ENCODE measurements around the gene USP17L5.
"Not testable (repeated sequence)": the region's sequence is repeated elsewhere in the genome, so short reads cannot be mapped to it uniquely, and the experiment has no call there.

Gene USP17L5

DNA sequence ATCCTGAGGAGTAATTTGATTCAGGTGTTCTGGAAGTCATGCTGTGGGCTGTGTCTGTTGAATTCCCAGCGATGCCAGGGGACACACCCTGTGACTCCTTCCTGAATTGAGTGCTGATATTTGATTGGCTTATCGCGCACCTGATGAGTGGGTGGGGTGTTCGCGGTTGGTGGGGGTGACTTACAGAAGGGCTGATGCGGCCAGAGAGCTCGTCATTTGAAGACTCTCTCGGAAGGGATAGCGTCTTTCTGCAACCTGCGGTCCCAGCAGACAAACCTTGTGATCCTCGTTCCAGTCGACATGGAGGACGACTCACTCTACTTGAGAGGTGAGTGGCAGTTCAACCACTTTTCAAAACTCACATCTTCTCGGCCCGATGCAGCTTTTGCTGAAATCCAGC, at the start of gene USP17L5:
TSS of gene USP17L5 (plus strand) at position 301 of the 400 bp plus-strand sequence. CDS start at position 301, 0 bp downstream.
- not testable (repeated sequence) for DNase-seq

GRCh38 chr4:9324191-9324590, 15.0 kb upstream of the USP17L5 start:
- DNase-seq, result not testable (repeated sequence)

DNA sequence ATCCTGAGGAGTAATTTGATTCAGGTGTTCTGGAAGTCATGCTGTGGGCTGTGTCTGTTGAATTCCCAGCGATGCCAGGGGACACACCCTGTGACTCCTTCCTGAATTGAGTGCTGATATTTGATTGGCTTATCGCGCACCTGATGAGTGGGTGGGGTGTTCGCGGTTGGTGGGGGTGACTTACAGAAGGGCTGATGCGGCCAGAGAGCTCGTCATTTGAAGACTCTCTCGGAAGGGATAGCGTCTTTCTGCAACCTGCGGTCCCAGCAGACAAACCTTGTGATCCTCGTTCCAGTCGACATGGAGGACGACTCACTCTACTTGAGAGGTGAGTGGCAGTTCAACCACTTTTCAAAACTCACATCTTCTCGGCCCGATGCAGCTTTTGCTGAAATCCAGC, 14.3 kb upstream of the USP17L5 start, which contains the start of gene USP17L24:
TSS of gene USP17L24 (plus strand) at position 301 of the 400 bp plus-strand sequence. CDS start at position 301, 0 bp downstream.
- DNase-seq, result not testable (repeated sequence)

DNA sequence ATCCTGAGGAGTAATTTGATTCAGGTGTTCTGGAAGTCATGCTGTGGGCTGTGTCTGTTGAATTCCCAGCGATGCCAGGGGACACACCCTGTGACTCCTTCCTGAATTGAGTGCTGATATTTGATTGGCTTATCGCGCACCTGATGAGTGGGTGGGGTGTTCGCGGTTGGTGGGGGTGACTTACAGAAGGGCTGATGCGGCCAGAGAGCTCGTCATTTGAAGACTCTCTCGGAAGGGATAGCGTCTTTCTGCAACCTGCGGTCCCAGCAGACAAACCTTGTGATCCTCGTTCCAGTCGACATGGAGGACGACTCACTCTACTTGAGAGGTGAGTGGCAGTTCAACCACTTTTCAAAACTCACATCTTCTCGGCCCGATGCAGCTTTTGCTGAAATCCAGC, 9.6 kb upstream of the USP17L5 start, which contains the start of gene USP17L25:
TSS of gene USP17L25 (plus strand) at position 301 of the 400 bp plus-strand sequence. CDS start at position 301, 0 bp downstream.
- not testable (repeated sequence) for DNase-seq

GRCh38 chr4:9334358-9334757, 4.8 kb upstream of the USP17L5 start, which contains the start of gene USP17L26:
Gene USP17L26, plus strand, starts transcription at chr4:9334658. Its CDS starts 0 bp downstream, at chr4:9334658.
- not testable (repeated sequence) for DNase-seq

DNA sequence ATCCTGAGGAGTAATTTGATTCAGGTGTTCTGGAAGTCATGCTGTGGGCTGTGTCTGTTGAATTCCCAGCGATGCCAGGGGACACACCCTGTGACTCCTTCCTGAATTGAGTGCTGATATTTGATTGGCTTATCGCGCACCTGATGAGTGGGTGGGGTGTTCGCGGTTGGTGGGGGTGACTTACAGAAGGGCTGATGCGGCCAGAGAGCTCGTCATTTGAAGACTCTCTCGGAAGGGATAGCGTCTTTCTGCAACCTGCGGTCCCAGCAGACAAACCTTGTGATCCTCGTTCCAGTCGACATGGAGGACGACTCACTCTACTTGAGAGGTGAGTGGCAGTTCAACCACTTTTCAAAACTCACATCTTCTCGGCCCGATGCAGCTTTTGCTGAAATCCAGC, 4.6 kb downstream of the USP17L5 start, which contains the start of gene USP17L27:
TSS of gene USP17L27 (plus strand) at position 301 of the 400 bp plus-strand sequence. CDS start at position 301, 0 bp downstream.
- not testable (repeated sequence) for DNase-seq

GRCh38 chr4:9348593-9348992, 9.4 kb downstream of the USP17L5 start, which contains the start of gene USP17L28:
Gene USP17L28, plus strand, starts transcription at chr4:9348893. Its CDS starts 0 bp downstream, at chr4:9348893.
- DNase-seq, result not testable (repeated sequence)

- DNase-seq, result not testable (repeated sequence)
Observed at GRCh38 chr4:9350866-9351265, 11.7 kb downstream of the USP17L5 start.

DNA sequence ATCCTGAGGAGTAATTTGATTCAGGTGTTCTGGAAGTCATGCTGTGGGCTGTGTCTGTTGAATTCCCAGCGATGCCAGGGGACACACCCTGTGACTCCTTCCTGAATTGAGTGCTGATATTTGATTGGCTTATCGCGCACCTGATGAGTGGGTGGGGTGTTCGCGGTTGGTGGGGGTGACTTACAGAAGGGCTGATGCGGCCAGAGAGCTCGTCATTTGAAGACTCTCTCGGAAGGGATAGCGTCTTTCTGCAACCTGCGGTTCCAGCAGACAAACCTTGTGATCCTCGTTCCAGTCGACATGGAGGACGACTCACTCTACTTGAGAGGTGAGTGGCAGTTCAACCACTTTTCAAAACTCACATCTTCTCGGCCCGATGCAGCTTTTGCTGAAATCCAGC, 14.1 kb downstream of the USP17L5 start, which contains the start of gene USP17L29:
TSS of gene USP17L29 (plus strand) at position 301 of the 400 bp plus-strand sequence. CDS start at position 301, 0 bp downstream.
- not testable (repeated sequence) for DNase-seq

DNA sequence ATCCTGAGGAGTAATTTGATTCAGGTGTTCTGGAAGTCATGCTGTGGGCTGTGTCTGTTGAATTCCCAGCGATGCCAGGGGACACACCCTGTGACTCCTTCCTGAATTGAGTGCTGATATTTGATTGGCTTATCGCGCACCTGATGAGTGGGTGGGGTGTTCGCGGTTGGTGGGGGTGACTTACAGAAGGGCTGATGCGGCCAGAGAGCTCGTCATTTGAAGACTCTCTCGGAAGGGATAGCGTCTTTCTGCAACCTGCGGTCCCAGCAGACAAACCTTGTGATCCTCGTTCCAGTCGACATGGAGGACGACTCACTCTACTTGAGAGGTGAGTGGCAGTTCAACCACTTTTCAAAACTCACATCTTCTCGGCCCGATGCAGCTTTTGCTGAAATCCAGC, 23.6 kb downstream of the USP17L5 start, which contains the start of gene USP17L30:
TSS of gene USP17L30 (plus strand) at position 301 of the 400 bp plus-strand sequence. CDS start at position 301, 0 bp downstream.
- not testable (repeated sequence) for DNase-seq

- DNase-seq, result not testable (repeated sequence)
Observed at GRCh38 chr4:9379881-9380280, 40.7 kb downstream of the USP17L5 start.

- not testable (repeated sequence) for DNase-seq
Observed at GRCh38 chr4:9381012-9381534, 41.9 kb downstream of the USP17L5 start.

DNA sequence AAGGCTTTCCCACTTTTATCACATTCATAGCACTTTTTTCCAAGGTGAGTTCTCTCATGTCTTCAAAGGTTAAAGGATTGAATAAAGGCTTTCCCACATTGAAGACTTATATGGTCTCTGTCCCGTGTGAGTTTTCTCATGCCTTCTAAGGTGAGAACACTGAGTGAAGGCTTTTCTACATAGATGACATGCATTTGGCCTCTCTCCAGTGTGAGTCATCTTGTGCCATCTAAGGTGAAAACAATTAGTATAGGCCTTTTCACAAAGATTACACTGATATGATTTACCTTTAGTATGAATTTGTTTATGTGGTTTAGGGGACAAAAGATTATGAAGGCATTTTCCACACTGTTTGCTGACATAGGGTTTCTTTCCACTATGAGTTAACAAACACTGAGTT, 44.9 kb downstream of the USP17L5 start:
- no peak for DNase-seq

- DNase-seq, result not testable (repeated sequence)
Observed at GRCh38 chr4:9389001-9389400, 49.8 kb downstream of the USP17L5 start.
